ENCODE data around the gene ANGPT4. TPM values are rescaled to one million over a fixed set of nuclear protein-coding genes. Genes with fewer than 3 reads are reported as not detected.
"Not testable (repeated sequence)": the region's sequence is repeated elsewhere in the genome, so short reads cannot be mapped to it uniquely, and the experiment has no call there.

ANGPT4 gene
- total RNA-seq, 2 experiments from 2014 or later = not detected

DNA sequence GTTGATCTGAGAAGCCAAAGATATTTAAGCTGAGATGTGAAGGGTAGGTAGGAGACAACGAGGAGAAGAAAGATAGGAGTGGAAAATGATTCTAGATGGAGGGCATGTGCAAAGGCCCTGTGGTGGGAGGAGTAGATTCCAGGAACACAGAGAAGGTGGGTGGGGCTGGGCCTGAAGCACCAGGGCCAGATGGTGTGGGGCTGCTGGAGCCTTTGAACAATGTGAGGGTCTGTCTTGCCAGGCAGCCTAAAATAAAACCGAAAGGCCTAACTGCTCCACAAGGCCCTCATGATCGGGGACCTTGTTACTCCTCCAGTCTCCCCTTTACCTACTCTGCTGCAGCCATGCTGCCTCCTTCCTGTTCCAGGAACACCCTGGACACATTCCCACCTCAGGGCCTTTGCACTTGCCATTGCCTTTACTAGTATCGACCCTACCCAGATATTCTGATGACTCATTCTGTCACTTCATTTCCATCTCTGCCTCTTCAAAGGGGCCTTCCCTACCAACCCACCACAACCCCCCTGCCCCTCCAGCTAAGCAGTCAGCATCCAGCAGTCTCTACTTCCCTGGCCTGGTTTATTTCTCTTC, 62.6 kb downstream of the ANGPT4 start:
- peaks cover 45% of the 10 kb centered on the region for H3K4me1 Mint-ChIP-seq
- CTCF ChIA-PET = interaction anchor here (1.1 to 1.4 kb wide), 2 partner anchors 38 to 102 kb away, joined by 4 to 6 read pairs; no protein-coding TSS in a partner anchor

DNA sequence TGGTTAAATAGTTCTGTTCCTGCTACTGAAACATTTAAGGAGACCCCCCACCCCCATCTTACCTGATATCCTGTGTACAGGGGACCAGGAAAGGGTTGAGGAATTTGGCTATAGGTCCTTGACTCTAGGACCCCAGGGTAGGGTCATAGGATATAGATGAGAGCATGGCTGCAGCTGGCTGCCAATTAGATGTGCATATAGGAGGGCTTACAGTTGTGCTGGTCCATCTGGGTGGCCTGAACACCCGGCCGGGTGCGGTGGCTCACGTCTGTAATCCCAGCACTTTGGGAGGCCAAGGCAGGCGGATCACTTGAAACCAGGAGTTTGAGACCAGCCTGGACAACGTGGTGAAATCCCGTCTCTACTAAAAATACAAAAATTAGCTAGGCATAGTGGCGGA, 67.4 kb downstream of the ANGPT4 start:
- H3K4me3 Mint-ChIP-seq; ATAC-seq; H3K27me3 Mint-ChIP-seq; H3K27ac Mint-ChIP-seq; POLR2A ChIA-PET; DNase-seq; intact Hi-C loops (cut with DNase I, micrococcal nuclease); H3K9me3 Mint-ChIP-seq (ENCODE audit: low read depth): not testable (repeated sequence)
- H3K4me1 Mint-ChIP-seq = peaks cover 55% of the 10 kb centered on the region
- H3K36me3 Mint-ChIP-seq (ENCODE audit: low read depth) = peaks cover 19% of the 10 kb centered on the region
- CTCF ChIA-PET = interaction anchor here (0.8 kb wide), 1 partner anchor 10 kb away, joined by 4 read pairs; no protein-coding TSS in a partner anchor

More for the DNA sequence above, 62.6 kb downstream of the ANGPT4 start:
- no peaks in the 10 kb centered on the region for H3K27me3 Mint-ChIP-seq
- POLR2A ChIA-PET = interaction anchor here (0.6 kb wide), 1 partner anchor 186 kb away, joined by 5 read pairs; no protein-coding TSS in a partner anchor
- no peak overlapping the region for H3K4me3 Mint-ChIP-seq
- no peak overlapping the region for H3K27ac Mint-ChIP-seq
- peaks cover 13% of the 10 kb centered on the region for H3K36me3 Mint-ChIP-seq (ENCODE audit: low read depth)
- DNase-seq = no peak
- H3K9me3 Mint-ChIP-seq (ENCODE audit: low read depth) = peaks cover 3% of the 10 kb centered on the region
- ATAC-seq = peak; percentile 47
- intact Hi-C loops (cut with DNase I, micrococcal nuclease) = no loop called here

DNA sequence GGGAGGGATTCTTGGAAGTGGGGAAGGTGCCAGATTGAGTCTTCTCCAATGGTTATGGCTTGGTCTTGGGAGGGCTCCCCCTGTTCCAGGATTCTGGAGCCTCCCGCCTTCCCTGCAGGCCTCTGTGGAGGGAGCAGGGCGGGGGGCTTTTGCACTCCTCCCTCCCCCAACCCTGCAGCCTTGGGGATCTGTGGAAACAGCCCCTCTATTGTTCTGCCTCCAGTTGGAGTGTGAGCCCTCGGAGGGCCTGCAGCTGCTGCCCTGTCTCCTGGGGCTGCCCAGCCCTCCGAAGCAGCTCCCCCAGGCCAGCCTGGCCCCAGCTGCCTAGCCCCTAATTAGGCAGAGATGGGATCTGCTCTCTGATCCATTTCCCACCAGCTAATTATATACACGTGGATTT, 67.9 kb downstream of the ANGPT4 start:
- intact Hi-C loops (cut with DNase I, micrococcal nuclease) = no loop called here
- Mint-ChIP-seq H3K9me3 (ENCODE audit: low read depth) (peaks cover 2% of the 10 kb centered on the region), H3K4me3 (no peak overlapping the region), H3K27me3 (no peaks in the 10 kb centered on the region), H3K36me3 (ENCODE audit: low read depth) (peaks cover 17% of the 10 kb centered on the region), H3K4me1 (peaks cover 53% of the 10 kb centered on the region), H3K27ac (no peak overlapping the region)
- no peak for ATAC-seq
- CTCF ChIA-PET = interaction anchor here (0.8 to 2.9 kb wide), 2 partner anchors 9 to 109 kb away, joined by 4 to 9 read pairs; no protein-coding TSS in a partner anchor
- no peak for DNase-seq
- POLR2A ChIA-PET = no interaction called here

DNA sequence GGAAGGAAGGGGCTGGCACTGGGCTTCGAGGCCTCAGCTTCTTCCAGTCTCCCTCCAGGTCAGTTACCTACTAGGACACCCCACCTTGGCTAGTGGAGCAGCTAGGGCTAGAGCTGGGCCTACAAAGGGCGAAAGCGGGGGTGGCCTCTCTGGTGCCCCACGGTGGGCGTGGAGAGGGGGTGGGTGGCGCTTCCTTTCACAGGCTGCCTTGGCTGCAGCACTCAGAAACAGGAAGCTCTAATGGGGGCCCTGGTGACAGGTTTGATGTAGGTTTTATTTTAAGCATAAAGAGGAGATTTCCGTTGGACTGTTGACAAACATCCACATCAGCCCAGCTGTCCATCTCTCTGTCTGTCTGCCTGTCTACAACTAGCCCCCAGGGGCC, 69.2 kb downstream of the ANGPT4 start:
- intact Hi-C loops (cut with DNase I, micrococcal nuclease) = loop anchor here in 1 of 2 experiments (2.0 kb wide), 1 partner anchor 14 kb away; the partner anchor contains the start of gene FAM110A
- peak; percentile 18 for ATAC-seq
- CTCF ChIA-PET = interaction anchor here (0.6 to 2.9 kb wide), 4 partner anchors 8 to 110 kb away, joined by 3 to 9 read pairs (median 4); partner anchors contain the start of gene FAM110A
- H3K36me3 Mint-ChIP-seq (ENCODE audit: low read depth) = peaks cover 14% of the 10 kb centered on the region
- peak overlapping the region; percentile 90 for H3K27ac Mint-ChIP-seq
- H3K9me3 Mint-ChIP-seq (ENCODE audit: low read depth) = peaks cover 2% of the 10 kb centered on the region
- peak overlapping the region; percentile 72 for H3K4me3 Mint-ChIP-seq
- peaks cover 54% of the 10 kb centered on the region for H3K4me1 Mint-ChIP-seq
- DNase-seq = peak; percentile 66
- POLR2A ChIA-PET = no interaction called here
- H3K27me3 Mint-ChIP-seq = no peaks in the 10 kb centered on the region

DNA sequence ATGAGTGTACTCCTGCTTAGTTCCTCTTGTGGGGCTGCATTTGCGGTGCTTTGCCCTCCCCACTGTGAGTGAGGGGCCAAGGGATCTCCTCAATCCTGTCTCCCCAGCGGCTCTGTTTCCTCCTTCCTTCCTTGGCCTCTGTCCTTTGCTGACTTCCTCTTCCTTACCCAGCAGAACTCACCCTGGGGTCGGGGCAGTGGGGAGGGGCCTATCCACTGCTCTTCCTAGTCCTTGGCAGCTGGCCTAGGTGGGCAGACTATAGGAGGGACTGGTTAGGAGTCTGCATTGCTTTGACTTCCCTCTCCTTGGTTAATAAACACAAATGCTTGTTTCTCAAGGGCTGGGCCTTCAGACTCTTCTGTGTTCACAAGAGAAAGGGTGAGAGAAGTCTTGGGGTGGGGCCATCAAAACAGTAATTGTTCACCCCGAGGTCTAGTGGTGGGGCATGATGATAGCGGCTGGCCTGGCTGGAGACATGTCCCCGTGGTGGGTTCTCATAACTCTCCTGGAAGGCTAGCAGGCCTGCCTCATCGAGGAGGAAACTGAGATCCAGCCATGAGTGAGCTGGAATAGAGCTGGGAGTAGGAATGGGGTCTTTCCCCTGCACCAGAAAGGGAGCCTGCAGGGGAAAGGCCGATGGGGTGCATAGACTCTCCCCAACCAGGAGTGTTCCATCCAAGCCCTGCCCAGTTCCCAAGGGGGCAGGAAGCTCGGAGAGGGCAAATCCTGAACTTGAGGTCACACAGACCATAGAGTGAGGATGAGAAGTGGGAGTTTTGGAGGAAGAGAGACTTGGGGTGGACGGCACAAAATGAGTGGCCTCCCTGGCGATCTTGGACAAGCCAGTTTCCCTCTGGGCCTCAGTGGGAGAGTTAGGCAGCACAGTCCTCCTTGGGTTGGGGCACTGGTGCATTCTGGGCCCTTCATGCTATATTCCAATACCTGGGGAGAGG, 69.9 kb downstream of the ANGPT4 start:
- no peak for DNase-seq
- ATAC-seq = peak; percentile 2
- ChIA-PET POLR2A (no interaction called here), CTCF (interaction anchor here (1.0 to 2.9 kb wide), 3 partner anchors 13 to 111 kb away, joined by 3 to 9 read pairs (median 4); partner anchors contain the start of gene FAM110A)
- peaks cover 2% of the 10 kb centered on the region for H3K9me3 Mint-ChIP-seq (ENCODE audit: low read depth)
- H3K36me3 Mint-ChIP-seq (ENCODE audit: low read depth) = peaks cover 12% of the 10 kb centered on the region
- peak overlapping the region; percentile 72 for H3K4me3 Mint-ChIP-seq
- peaks cover 52% of the 10 kb centered on the region for H3K4me1 Mint-ChIP-seq
- H3K27me3 Mint-ChIP-seq = no peaks in the 10 kb centered on the region
- intact Hi-C loops (cut with DNase I, micrococcal nuclease) = loop anchor here in 1 of 2 experiments (2.0 kb wide), 1 partner anchor 13 kb away; the partner anchor contains the start of gene FAM110A
- H3K27ac Mint-ChIP-seq = peak overlapping the region; percentile 90

DNA sequence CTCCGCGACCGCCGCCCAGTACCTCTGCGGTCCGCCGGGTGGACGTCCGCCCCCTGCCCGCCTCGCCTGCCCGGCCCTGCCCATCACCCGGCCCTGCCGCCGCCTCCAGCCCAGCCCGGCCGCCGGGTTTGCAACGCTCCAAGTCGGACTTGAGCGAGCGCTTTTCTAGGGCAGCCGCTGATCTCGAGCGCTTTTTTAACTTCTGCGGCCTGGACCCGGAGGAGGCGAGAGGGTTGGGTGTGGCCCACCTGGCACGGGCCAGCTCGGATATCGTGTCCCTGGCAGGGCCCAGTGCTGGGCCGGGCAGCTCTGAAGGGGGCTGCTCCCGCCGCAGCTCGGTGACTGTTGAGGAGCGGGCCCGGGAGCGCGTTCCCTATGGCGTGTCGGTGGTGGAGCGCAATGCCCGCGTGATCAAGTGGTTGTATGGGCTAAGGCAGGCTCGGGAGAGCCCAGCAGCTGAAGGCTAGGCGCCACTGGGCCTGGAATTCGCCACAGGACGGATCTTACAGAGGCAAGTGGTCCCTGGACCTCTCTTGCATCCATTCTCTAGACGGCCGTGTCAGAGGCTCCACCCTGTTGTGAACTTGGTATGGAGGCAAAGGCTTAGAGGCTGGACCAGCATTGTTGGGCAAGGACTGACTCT, 70.8 kb downstream of the ANGPT4 start:
- ChIA-PET POLR2A (no interaction called here), CTCF (interaction anchor here (0.7 to 2.9 kb wide), 2 partner anchors 111 to 1676 kb away, joined by 3 to 9 read pairs; no protein-coding TSS in a partner anchor)
- H3K4me1 Mint-ChIP-seq = peaks cover 46% of the 10 kb centered on the region
- H3K36me3 Mint-ChIP-seq (ENCODE audit: low read depth) = peaks cover 8% of the 10 kb centered on the region
- intact Hi-C loops (cut with DNase I, micrococcal nuclease) = no loop called here
- peaks cover under 1% of the 10 kb centered on the region for H3K9me3 Mint-ChIP-seq (ENCODE audit: low read depth)
- ATAC-seq (no peak), DNase-seq (peak; percentile 36)
- H3K4me3 Mint-ChIP-seq = peak overlapping the region; percentile 72
- H3K27me3 Mint-ChIP-seq = no peaks in the 10 kb centered on the region
- H3K27ac Mint-ChIP-seq = peak overlapping the region; percentile 58

DNA sequence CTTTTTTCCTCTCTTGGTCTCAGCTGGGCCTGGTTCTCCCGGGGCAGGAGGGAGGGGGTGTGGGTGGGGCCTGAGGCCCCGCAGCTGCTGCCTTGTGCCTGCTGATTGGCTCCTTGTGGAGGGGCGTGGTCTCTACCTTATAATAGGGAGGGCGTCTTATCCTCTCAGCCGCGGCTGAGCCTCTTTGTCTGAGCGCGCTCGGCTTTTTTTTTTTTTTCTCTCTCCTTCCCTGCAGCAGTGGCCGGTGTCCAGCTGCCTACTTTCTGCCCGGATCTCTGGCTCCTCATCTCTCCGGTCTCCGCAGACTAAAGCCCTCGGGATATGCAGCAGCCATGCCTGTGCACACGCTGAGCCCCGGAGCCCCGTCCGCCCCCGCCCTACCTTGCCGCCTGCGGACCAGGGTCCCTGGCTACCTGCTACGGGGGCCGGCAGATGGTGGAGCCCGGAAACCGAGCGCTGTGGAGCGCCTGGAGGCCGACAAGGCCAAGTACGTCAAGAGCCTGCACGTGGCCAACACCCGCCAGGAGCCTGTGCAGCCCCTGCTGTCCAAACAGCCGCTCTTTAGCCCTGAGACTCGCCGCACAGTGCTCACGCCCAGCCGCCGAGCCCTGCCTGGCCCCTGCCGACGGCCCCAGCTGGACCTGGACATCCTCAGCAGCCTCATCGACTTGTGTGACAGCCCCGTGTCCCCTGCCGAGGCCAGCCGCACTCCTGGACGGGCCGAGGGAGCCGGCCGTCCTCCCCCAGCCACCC, 71.5 kb downstream of the ANGPT4 start:
- POLR2A ChIA-PET = no interaction called here
- DNase-seq = peak; percentile 93
- H3K4me1 Mint-ChIP-seq = peaks cover 45% of the 10 kb centered on the region
- intact Hi-C loops (cut with DNase I, micrococcal nuclease) = loop anchor here (1.0 kb wide), 2 partner anchors 8 to 11 kb away; partner anchors contain the start of gene FAM110A (in 1 of the 2)
- CTCF ChIA-PET = interaction anchor here (0.7 to 1.6 kb wide), 3 partner anchors 11 to 1677 kb away, joined by 3 to 10 read pairs (median 6); partner anchors contain the start of gene FAM110A
- H3K36me3 Mint-ChIP-seq (ENCODE audit: low read depth) = peaks cover 7% of the 10 kb centered on the region
- no peaks in the 10 kb centered on the region for H3K9me3 Mint-ChIP-seq (ENCODE audit: low read depth)
- ATAC-seq = peak; percentile 95
- H3K4me3 Mint-ChIP-seq = peak overlapping the region; percentile 72
- peak overlapping the region; percentile 19 for H3K27ac Mint-ChIP-seq
- H3K27me3 Mint-ChIP-seq = no peaks in the 10 kb centered on the region

DNA sequence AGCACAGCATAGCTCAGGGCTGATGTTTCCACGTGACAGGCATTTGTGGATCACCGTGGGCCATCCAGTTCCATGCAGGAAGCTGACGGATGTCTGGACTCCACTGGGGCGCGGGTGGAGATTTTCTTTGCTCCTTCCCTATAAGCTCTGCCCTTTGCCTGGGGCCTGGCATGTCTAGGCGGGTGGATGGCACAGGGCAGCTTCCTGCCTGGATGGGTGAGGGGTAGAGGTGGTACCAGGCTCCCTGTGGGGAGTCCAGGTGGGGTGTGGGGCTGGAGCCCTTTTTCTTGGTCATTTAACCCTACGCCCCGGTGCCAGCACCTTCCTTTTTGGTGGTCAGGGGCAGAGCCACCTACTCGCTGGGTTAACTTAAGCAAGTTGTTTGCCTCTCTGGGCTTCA, 72.2 kb downstream of the ANGPT4 start:
- H3K27me3 Mint-ChIP-seq = no peaks in the 10 kb centered on the region
- H3K9me3 Mint-ChIP-seq (ENCODE audit: low read depth) = no peaks in the 10 kb centered on the region
- ATAC-seq (no peak), DNase-seq (no peak)
- no peak overlapping the region for H3K4me3 Mint-ChIP-seq
- ChIA-PET CTCF (interaction anchor here (1.4 to 1.6 kb wide), 2 partner anchors 11 to 13 kb away, joined by 6 to 10 read pairs; partner anchors contain the start of gene FAM110A), POLR2A (interaction anchor here (0.6 kb wide), 1 partner anchor 11 kb away, joined by 6 read pairs; no protein-coding TSS in a partner anchor)
- peaks cover 7% of the 10 kb centered on the region for H3K36me3 Mint-ChIP-seq (ENCODE audit: low read depth)
- H3K4me1 Mint-ChIP-seq = peaks cover 45% of the 10 kb centered on the region
- no peak overlapping the region for H3K27ac Mint-ChIP-seq
- intact Hi-C loops (cut with DNase I, micrococcal nuclease) = loop anchor here (1.0 kb wide), 2 partner anchors 8 to 11 kb away; partner anchors contain the start of gene FAM110A (in 1 of the 2)

DNA sequence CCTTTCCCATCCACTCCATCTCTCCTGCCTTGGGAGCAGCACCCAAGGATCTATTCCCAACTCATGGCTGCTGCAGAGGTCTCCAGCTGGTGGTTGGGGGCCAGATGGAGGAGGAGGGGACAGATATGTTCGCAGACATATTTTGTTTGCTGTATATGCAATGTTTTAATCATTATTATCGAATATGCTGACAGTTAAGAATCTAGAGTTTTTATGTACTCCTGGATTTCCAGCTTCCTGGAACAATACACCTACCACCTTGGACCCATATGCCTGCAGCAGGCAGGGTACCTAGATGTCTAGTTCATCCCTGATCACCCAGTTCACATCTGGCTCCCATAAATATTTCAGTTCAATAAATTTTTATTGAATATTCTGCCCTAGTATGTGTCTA, 73.6 kb downstream of the ANGPT4 start:
- H3K27ac Mint-ChIP-seq = no peak overlapping the region
- H3K4me1 Mint-ChIP-seq = peaks cover 47% of the 10 kb centered on the region
- DNase-seq (no peak), ATAC-seq (no peak)
- peaks cover 7% of the 10 kb centered on the region for H3K36me3 Mint-ChIP-seq (ENCODE audit: low read depth)
- no peaks in the 10 kb centered on the region for H3K27me3 Mint-ChIP-seq
- intact Hi-C loops (cut with DNase I, micrococcal nuclease) = no loop called here
- ChIA-PET CTCF (no interaction called here), POLR2A (no interaction called here)
- no peaks in the 10 kb centered on the region for H3K9me3 Mint-ChIP-seq (ENCODE audit: low read depth)
- no peak overlapping the region for H3K4me3 Mint-ChIP-seq
